Right atrium auricular region (tissue), 2 donors: ENCODE data around the gene NPIPA1. TPM values are rescaled to one million over a fixed set of nuclear protein-coding genes. Genes with fewer than 3 reads are reported as not detected.
A peak's percentile ranks its signal among the peaks of the same experiment; 100 is the strongest.

Experiments
- DNase-seq: peaks from one replicate; pipeline ENCODE4 v3.0.0-alpha.2; 2019; ENCODE audit warnings: low spot score
- H3K27ac ChIP-seq, 2 donors: fragments of 200-600 bp; sonication (generic); 1 replicate in 1 of 2; 2 replicates in 1 of 2; pipeline ENCODE4 v1.5.1; 2016 to 2019
- H3K27me3 ChIP-seq, 2 donors: fragments of 200-600 bp; sonication (generic); one replicate each; pipeline versions ENCODE4 v1.5.1 to v1.6.0; 2017 to 2019
- H3K36me3 ChIP-seq: fragments of 200-600 bp; sonication (generic); one replicate; pipeline ENCODE4 v1.5.1; 2016
- H3K4me1 ChIP-seq, 2 donors: fragments of 200-600 bp; sonication (generic); one replicate each; pipeline versions ENCODE4 v1.5.1 to v1.6.0; 2017 to 2019
- H3K4me3 ChIP-seq, 2 donors: fragments of 200-600 bp; sonication (generic); 1 replicate in 1 of 2; 2 replicates in 1 of 2; pipeline ENCODE4 v1.5.1; 2017 to 2019; ENCODE audit warnings: mild to moderate bottlenecking in 1 of 2, moderate library complexity in 1 of 2
- H3K9me3 ChIP-seq, 2 donors: fragments of 200-600 bp; sonication (generic); one replicate each; pipeline ENCODE4 v1.5.1; 2019
- CTCF ChIP-seq, 2 donors: fragments of 200-600 bp; sonication (generic); IDR thresholded peaks; one replicate each; pipeline ENCODE4 v1.5.1; 2019; ENCODE audit warnings: antibody characterized with exemption in 2 of 2
- total RNA-seq, 2 donors: library from RNA; depleted of rRNA; stranded (reverse); fragments of >200 nt; gene quantifications; one replicate each; pipeline ENCODE4 v1.1.0, GENCODE V29; 2016

Gene NPIPA1
- total RNA-seq, 2 donors from 2014 or later, result 24.5 to 35.3 TPM

DNA sequence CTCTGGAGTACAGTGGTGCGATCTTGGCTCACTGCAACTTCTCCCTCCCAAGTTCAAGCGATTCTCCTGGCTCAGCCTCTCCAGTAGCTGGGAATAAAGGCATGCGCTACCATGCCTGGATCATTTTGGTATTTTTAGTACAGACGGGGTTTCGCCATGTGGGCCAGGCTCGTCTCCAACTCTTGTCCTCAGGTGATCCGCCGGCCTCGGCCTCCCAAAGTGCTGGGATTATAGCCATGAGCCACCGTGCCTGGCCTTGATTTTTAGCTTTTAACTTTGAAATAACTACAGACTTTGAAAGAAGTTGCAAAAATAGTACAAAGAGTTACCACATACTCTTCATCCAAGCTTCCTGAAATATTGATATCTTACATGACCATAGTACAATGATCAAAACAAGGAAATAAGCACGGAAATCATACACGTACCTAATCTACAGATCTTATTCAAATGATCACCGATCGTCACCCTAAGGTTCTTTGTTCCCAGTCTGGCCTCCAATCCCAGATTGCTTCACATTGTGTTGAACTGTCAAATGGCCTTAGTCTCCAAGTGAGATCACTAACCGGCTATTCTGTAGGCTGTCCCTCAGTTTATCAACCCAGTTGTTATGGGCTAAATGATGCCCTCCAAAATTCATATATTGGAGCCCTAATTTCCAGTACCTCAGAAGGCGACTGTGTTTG, 18.4 kb downstream of the NPIPA1 start:
- DNase-seq, result no peak
- no peak for TF ChIP-seq CTCF (IDR thresholded peaks at IDR 0.05)
- H3K36me3 ChIP-seq, result no peaks in the 10 kb centered on the region
- no peaks in the 10 kb centered on the region for H3K9me3 ChIP-seq
- no peaks in the 10 kb centered on the region for H3K27me3 ChIP-seq
- H3K4me1 ChIP-seq, result no peaks in the 10 kb centered on the region
- H3K27ac ChIP-seq, result peak overlapping the region in 1 of 2 donors; percentile 44
- H3K4me3 ChIP-seq, result no peak overlapping the region

DNA sequence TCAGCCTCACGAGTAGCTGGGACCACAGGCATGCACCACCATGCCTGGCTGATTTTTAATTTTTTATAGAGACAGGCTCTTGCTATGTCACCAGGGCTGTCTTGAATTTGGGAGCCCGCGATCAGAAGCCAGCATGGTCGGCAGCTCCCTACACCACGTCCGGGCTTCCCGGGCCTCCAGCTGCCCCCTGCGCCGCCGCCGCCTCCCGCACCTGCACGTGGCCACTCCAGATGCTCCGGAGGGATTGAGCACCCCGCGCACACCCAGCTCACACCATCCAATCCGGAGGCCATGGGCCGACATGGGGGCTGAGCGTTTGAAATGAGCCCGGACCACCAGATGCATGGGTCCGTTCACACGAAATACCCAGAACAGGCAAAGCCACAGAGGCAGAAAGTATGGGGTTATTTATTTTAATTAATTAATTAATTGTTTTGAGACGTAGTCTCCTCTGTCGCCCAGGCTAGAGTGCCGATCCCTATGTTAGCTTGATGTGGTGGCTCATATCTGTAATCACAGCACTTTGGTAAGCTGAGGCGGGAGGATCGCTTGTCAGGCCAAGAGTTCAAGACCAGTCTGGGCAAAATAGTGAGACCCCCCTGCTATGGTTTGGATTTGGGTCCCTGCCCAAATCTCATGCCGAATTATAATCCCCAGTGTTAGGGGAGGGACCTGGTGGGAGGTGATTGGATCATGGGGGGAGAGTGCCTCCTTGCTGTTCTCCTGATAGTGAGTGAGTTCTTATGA, 20.5 kb downstream of the NPIPA1 start:
- TF ChIP-seq CTCF (IDR thresholded peaks at IDR 0.05), result no peak
- no peaks in the 10 kb centered on the region for H3K27me3 ChIP-seq
- DNase-seq, result no peak
- no peaks in the 10 kb centered on the region for H3K9me3 ChIP-seq
- no peaks in the 10 kb centered on the region for H3K4me1 ChIP-seq
- no peaks in the 10 kb centered on the region for H3K36me3 ChIP-seq
- H3K4me3 ChIP-seq, result no peak overlapping the region
- no peak overlapping the region for H3K27ac ChIP-seq

GRCh38 chr16:14958323-14958600, 21.0 kb downstream of the NPIPA1 start:
- Histone ChIP-seq H3K9me3 (no peaks in the 10 kb centered on the region), H3K4me1 (no peaks in the 10 kb centered on the region), H3K36me3 (no peaks in the 10 kb centered on the region), H3K27me3 (no peaks in the 10 kb centered on the region), H3K27ac (no peak overlapping the region), H3K4me3 (no peak overlapping the region)
- no peak for TF ChIP-seq CTCF (IDR thresholded peaks at IDR 0.05)
- no peak for DNase-seq

- H3K27ac ChIP-seq, result no peak overlapping the region
- no peaks in the 10 kb centered on the region for H3K27me3 ChIP-seq
- H3K4me3 ChIP-seq, result no peak overlapping the region
- no peaks in the 10 kb centered on the region for H3K4me1 ChIP-seq
- DNase-seq, result no peak
- TF ChIP-seq CTCF (IDR thresholded peaks at IDR 0.05), result no peak
- peaks cover 0 to 3% of the 10 kb centered on the region in 2 donors for H3K9me3 ChIP-seq
- H3K36me3 ChIP-seq, result no peaks in the 10 kb centered on the region
Observed at GRCh38 chr16:14958970-14959369, 21.7 kb downstream of the NPIPA1 start.

GRCh38 chr16:14961405-14962186, 24.4 kb downstream of the NPIPA1 start:
- H3K27ac ChIP-seq, result no peak overlapping the region
- H3K4me1 ChIP-seq, result no peaks in the 10 kb centered on the region
- H3K9me3 ChIP-seq, result peaks cover 0 to 3% of the 10 kb centered on the region in 2 donors
- no peaks in the 10 kb centered on the region for H3K36me3 ChIP-seq
- no peaks in the 10 kb centered on the region for H3K27me3 ChIP-seq
- no peak for DNase-seq
- no peak for TF ChIP-seq CTCF (IDR thresholded peaks at IDR 0.05)
- H3K4me3 ChIP-seq, result no peak overlapping the region
